Naive thymus-derived CD8-positive, alpha-beta T cell (primary cell): Measurements from ENCODE around the gene MASP2. TPM values are rescaled to one million over a fixed set of nuclear protein-coding genes. Genes with fewer than 3 reads are reported as not detected.
A peak's percentile ranks its signal among the peaks of the same experiment; 100 is the strongest.
"Not testable (repeated sequence)": the region's sequence is repeated elsewhere in the genome, so short reads cannot be mapped to it uniquely, and the experiment has no call there.

Experiments used
- ATAC-seq, 2 donors: fragments of 150-1000 bp; cut with Tn5 transposase in 1 of 2; sonication (Bioruptor Pico), chemical (Tn5 transposase) in 1 of 2; 1 replicate in 1 of 2; 2 replicates in 1 of 2; pipeline ENCODE4 v1.10.0; 2021; ENCODE audit warnings: mild to moderate bottlenecking in 2 of 2, moderate library complexity in 2 of 2
- POLR2A ChIA-PET: fragments of 350-600 bp; sonication (Branson Sonifier 250); formaldehyde crosslinking; loops from one replicate; lab custom pipeline; 2021; ENCODE audit warnings: antibody characterized with exemption; lab: Charles Lee
- DNase-seq, 10 donors: peaks; one replicate each; pipeline versions ENCODE4 v3.0.0 to v3.0.0-alpha.2; 2020 to 2022
- H3K27ac Mint-ChIP-seq, 10 donors: one replicate each; pipeline ENCODE4 v1.8.0; 2020 to 2022; ENCODE audit warnings: mild to moderate bottlenecking in 10 of 10, mixed read lengths in 10 of 10, moderate library complexity in 4 of 10, inconsistent platforms in 1 of 10
- H3K27me3 Mint-ChIP-seq, 5 donors: one replicate each; pipeline ENCODE4 v1.8.0; 2021 to 2022; ENCODE audit warnings: mixed read lengths in 5 of 5
- H3K36me3 Mint-ChIP-seq, 3 donors: one replicate each; pipeline ENCODE4 v1.8.0; 2020 to 2022; ENCODE audit warnings: mixed read lengths in 3 of 3, mild to moderate bottlenecking in 2 of 3, inconsistent platforms in 1 of 3
- H3K4me1 Mint-ChIP-seq, 4 donors: one replicate each; pipeline ENCODE4 v1.8.0; 2021 to 2022; ENCODE audit warnings: mixed read lengths in 4 of 4
- H3K4me3 Mint-ChIP-seq, 10 donors: one replicate each; pipeline ENCODE4 v1.8.0; 2020 to 2022; ENCODE audit warnings: mild to moderate bottlenecking in 10 of 10, mixed read lengths in 10 of 10, moderate library complexity in 6 of 10, inconsistent platforms in 1 of 10
- H3K9me3 Mint-ChIP-seq, 9 donors: one replicate each; pipeline ENCODE4 v1.8.0; 2020 to 2022; ENCODE audit warnings: mixed read lengths in 9 of 9, mild to moderate bottlenecking in 3 of 9, inconsistent platforms in 1 of 9, moderate library complexity in 1 of 9
- polyA plus RNA-seq, 3 donors: library from polyadenylated mRNA; unstranded; fragments of 300-500 nt; fragmentation: Illumina TruSeq; gene quantifications; one replicate each; pipeline ENCODE4 v1.2.3, GENCODE V29; 2021
- total RNA-seq, 8 experiments: library from RNA in 2 of 8; stranded (reverse) in 2 of 8; gene quantifications; one replicate each; pipeline ENCODE4 v1.2.3 and lab custom pipeline; 2021 to 2026

The MASP2 gene
- total and polyA plus RNA-seq, 5 experiments from 2014 or later, result 0.27 to 0.34 TPM; not detected in 3

DNA sequence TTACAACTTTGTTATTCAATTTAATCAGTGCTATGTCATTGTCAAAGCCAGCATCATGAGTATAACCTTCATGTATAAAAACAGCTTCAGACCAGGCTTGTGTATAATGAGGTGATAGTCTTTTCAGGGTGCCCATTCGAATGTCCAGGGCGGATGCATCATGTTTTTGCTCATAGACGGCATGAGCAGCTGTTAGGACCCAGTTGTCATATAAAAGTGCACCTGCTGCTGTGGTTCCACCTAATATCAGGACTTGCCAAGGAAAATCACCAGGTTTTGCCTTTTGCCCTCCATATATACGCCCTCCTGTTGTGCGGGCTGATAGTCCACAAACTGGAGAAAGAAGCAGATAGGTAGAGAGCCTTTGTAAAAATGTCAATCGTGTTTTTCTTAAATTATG, 19.7 kb downstream of the MASP2 start:
- DNase-seq (no peak), ATAC-seq (no peak)
- Mint-ChIP-seq H3K36me3 (peaks cover 7 to 70% (median 8%) of the 10 kb centered on the region in 3 donors), H3K27me3 (no peaks in the 10 kb centered on the region), H3K4me3 (no peak overlapping the region), H3K27ac (peak overlapping the region in 3 of 10 donors; percentile 6 to 48 (median 22)), H3K4me1 (peaks cover 9 to 29% (median 17%) of the 10 kb centered on the region in 4 donors), H3K9me3 (no peaks in the 10 kb centered on the region)
- POLR2A ChIA-PET, result no interaction called here

DNA sequence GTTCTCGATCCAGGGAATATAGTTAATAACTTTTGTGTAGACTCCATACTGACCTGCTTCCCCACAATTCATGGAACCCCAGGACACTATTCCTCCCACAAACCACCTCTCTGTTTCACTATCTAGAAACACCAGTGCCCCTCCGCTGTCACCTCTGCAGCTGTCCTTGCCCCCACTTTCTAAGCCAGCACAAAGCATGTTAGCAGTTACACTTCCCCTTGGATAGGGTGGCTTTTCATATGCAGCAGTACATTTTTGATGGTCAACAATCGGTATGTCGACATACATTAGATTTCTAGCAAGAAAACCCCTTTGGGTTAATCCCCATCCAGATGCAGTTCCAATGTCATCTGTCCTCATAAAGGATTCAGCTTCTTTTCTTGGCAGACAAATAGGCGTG, 20.1 kb downstream of the MASP2 start:
- POLR2A ChIA-PET, result no interaction called here
- Mint-ChIP-seq H3K27me3 (no peaks in the 10 kb centered on the region), H3K4me1 (peaks cover 11 to 33% (median 21%) of the 10 kb centered on the region in 4 donors), H3K4me3 (no peak overlapping the region), H3K27ac (peak overlapping the region in 4 of 10 donors; percentile 22 to 42 (median 30)), H3K36me3 (peaks cover 10 to 74% (median 12%) of the 10 kb centered on the region in 3 donors), H3K9me3 (no peaks in the 10 kb centered on the region)
- ATAC-seq, result peak in 1 of 2 donors; percentile 10
- DNase-seq, result no peak

DNA sequence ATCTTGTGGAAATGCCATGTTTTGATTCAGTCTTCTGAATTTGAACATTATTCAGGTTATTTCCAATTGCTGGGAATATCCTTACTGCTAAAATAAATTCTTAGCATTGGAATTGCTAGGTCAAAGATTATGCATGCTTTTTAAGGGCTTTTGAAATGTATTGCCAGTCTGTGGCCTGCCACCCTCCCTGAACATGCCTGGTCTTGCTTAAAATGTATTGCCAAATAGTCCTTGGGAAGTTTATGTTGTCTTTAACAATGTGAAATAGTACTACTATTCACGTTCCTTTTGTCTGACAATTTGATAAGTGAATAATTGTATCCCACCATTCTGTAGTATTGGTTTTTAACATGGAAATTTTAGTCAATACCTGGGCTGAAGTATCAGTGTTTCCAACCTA, 21.0 kb downstream of the MASP2 start:
- H3K27me3 Mint-ChIP-seq, result no peaks in the 10 kb centered on the region
- peaks cover 13 to 35% (median 24%) of the 10 kb centered on the region in 4 donors for H3K4me1 Mint-ChIP-seq
- POLR2A ChIA-PET, result no interaction called here
- H3K36me3 Mint-ChIP-seq, result peaks cover 11 to 83% (median 18%) of the 10 kb centered on the region in 3 donors
- H3K9me3 Mint-ChIP-seq, result no peaks in the 10 kb centered on the region
- peak overlapping the region in 2 of 10 donors; percentile 34 to 50 for H3K27ac Mint-ChIP-seq
- DNase-seq (no peak), ATAC-seq (no peak)
- H3K4me3 Mint-ChIP-seq, result no peak overlapping the region

DNA sequence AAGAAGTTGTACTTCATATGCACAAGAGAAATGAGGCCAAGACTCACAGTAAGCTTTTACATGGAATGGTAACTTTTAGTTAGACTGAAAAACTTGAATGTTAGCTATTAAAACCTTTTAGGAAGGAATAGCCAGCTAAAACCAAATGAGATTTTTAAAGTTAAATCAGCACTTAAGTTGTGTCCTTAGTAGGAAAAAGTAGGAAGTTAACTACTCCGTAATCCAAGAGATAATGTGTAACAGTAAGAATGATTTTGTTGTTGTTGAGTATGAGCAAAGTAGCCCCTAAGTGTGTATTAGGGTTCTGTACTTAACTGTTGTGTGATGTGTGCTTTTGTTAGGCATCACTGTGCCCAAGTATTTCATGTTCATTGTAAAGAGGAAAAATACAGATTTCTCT, 21.4 kb downstream of the MASP2 start:
- DNase-seq (no peak), ATAC-seq (no peak)
- Mint-ChIP-seq H3K4me3 (no peak overlapping the region), H3K4me1 (peaks cover 13 to 35% (median 22%) of the 10 kb centered on the region in 4 donors), H3K27me3 (no peaks in the 10 kb centered on the region), H3K36me3 (peaks cover 11 to 83% (median 18%) of the 10 kb centered on the region in 3 donors), H3K9me3 (no peaks in the 10 kb centered on the region), H3K27ac (peak overlapping the region in 1 of 10 donors; percentile 50)
- POLR2A ChIA-PET, result no interaction called here

DNA sequence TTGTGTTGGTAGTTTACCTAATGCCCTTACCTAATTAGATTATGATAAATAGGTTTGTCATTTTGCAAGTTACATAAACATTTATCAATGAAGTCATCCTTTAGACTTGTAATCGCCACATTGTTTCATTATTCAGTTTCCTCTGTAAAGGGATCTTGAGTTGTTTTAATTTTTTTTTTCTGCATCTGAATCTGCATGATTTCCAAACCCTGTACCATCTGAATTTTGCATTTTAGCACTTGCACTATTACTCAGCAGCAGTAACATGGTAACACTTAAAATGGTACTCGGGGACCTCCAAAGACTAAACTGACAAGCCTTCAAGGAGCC, 22.2 kb downstream of the MASP2 start:
- Mint-ChIP-seq H3K36me3 (peaks cover 11 to 86% (median 20%) of the 10 kb centered on the region in 3 donors), H3K4me3 (no peak overlapping the region), H3K27me3 (no peaks in the 10 kb centered on the region), H3K4me1 (peaks cover 13 to 35% (median 23%) of the 10 kb centered on the region in 4 donors), H3K27ac (peak overlapping the region in 3 of 10 donors; percentile 7 to 68 (median 31)), H3K9me3 (no peaks in the 10 kb centered on the region)
- POLR2A ChIA-PET, result interaction anchor here (0.7 kb wide), 1 partner anchor 12 kb away, joined by 3 read pairs; no protein-coding TSS in a partner anchor
- no peak for DNase-seq
- ATAC-seq, result no peak

DNA sequence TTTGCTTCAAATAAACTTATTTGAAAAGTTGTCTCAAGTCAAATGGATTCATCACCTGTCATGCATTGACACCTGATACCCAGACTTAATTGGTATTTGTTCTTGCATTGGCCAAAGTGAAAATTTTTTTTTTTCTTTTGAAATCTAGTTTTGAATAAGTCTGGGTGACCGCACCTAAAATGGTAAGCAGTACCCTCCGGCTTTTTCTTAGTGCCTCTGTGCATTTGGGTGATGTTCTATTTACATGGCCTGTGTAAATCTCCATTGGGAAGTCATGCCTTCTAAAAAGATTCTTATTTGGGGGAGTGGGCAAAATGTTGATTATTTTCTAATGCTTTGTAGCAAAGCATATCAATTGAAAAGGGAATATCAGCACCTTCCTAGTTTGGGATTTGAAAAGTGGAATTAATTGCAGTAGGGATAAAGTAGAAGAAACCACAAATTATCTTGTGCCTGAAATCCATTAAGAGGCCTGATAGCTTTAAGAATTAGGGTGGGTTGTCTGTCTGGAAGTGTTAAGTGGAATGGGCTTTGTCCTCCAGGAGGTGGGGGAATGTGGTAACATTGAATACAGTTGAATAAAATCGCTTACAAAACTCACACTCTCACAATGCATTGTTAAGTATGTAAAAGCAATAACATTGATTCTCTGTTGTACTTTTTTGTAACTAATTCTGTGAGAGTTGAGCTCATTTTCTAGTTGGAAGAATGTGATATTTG, 22.7 kb downstream of the MASP2 start:
- Mint-ChIP-seq H3K36me3 (peaks cover 11 to 87% (median 20%) of the 10 kb centered on the region in 3 donors), H3K4me1 (peaks cover 13 to 35% (median 24%) of the 10 kb centered on the region in 4 donors), H3K9me3 (no peaks in the 10 kb centered on the region), H3K27ac (peak overlapping the region in 5 of 10 donors; percentile 7 to 53 (median 31)), H3K4me3 (no peak overlapping the region), H3K27me3 (no peaks in the 10 kb centered on the region)
- ATAC-seq, result no peak
- DNase-seq, result no peak
- POLR2A ChIA-PET, result interaction anchor here (0.7 kb wide), 1 partner anchor 11 kb away, joined by 3 read pairs; no protein-coding TSS in a partner anchor

DNA sequence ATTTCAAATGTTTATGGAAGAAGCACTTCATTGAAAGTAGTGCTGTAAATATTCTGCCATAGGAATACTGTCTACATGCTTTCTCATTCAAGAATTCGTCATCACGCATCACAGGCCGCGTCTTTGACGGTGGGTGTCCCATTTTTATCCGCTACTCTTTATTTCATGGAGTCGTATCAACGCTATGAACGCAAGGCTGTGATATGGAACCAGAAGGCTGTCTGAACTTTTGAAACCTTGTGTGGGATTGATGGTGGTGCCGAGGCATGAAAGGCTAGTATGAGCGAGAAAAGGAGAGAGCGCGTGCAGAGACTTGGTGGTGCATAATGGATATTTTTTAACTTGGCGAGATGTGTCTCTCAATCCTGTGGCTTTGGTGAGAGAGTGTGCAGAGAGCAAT, 23.8 kb downstream of the MASP2 start:
- H3K27me3 Mint-ChIP-seq, result no peaks in the 10 kb centered on the region
- no peak overlapping the region for H3K4me3 Mint-ChIP-seq
- ATAC-seq, result no peak

DNA sequence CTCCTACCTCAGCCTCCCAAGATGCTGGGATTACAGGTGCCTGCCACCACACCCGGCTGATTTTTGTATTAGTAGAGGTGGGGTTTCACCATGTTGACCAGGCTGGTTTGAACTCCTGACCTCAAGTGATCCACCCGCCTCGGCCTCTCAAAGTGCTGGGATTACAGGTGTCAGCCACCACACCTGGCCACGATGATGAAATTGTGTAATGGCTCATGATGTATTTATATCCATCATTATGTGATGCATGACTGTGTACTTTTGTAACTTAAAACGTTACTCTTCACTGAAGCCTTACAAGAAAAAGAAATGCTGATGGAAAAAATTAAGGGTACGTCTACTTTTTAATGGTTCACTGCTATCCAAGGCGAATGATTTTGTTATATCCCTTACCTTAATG, 27.1 kb downstream of the MASP2 start:
- Mint-ChIP-seq H3K36me3 (peaks cover 11 to 96% (median 31%) of the 10 kb centered on the region in 3 donors), H3K27ac (no peak overlapping the region), H3K27me3 (no peaks in the 10 kb centered on the region), H3K9me3 (no peaks in the 10 kb centered on the region), H3K4me1 (peaks cover 19 to 58% (median 38%) of the 10 kb centered on the region in 4 donors), H3K4me3 (no peak overlapping the region)
- POLR2A ChIA-PET, result interaction anchor here (0.7 to 1.0 kb wide), 2 partner anchors 8 to 15 kb away, joined by 3 to 5 read pairs; partner anchors contain the start of gene TARDBP
- no peak for ATAC-seq
- no peak for DNase-seq

More for the DNA sequence above, 23.8 kb downstream of the MASP2 start:
- H3K36me3 Mint-ChIP-seq, result peaks cover 11 to 98% (median 25%) of the 10 kb centered on the region in 3 donors
- peak overlapping the region in 2 of 10 donors; percentile 0 to 39 for H3K27ac Mint-ChIP-seq
- POLR2A ChIA-PET, result no interaction called here
- peaks cover 18 to 41% (median 31%) of the 10 kb centered on the region in 4 donors for H3K4me1 Mint-ChIP-seq
- H3K9me3 Mint-ChIP-seq, result no peaks in the 10 kb centered on the region
- no peak for DNase-seq

DNA sequence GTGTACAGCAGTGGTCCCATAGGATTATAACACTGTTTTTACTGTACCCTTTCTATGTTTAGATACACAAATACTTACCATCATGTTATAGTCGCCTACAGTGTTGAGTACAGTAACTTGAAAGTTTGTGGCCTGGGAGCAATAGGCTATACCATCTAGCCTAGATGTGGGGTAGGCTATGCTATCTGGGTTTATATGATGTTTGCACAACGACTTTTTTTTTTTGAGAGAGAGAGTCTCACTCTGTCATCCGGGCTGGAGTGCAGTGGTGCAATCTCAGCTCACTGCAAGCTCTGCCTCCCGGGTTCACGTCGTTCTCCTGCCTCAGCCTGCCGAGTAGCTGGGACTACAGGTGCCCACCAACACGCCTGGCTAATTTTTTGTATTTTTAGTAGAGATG, 27.7 kb downstream of the MASP2 start:
- ATAC-seq, DNase-seq, H3K4me3 Mint-ChIP-seq, H3K27me3 Mint-ChIP-seq, POLR2A ChIA-PET, H3K9me3 Mint-ChIP-seq, H3K27ac Mint-ChIP-seq: not testable (repeated sequence)
- peaks cover 11 to 96% (median 36%) of the 10 kb centered on the region in 3 donors for H3K36me3 Mint-ChIP-seq
- H3K4me1 Mint-ChIP-seq, result peaks cover 18 to 60% (median 43%) of the 10 kb centered on the region in 4 donors

DNA sequence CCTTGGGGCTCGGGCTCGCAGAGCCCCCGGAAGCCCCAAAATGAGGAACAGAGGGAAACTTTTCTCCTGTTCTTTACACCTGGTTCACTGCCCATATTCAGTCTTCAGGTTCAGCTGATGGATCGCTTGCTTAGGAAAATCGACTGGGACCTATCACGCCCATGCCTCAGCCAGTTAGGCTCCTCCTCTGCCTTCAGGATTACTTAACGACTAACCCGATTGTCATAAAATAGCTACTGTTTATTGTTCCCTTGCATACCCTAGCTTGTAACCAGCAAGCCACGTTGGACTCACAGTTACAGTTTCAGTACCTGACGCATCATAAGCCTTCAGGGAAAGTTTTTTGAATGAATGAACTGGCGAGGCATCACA, 33.9 kb downstream of the MASP2 start:
- ATAC-seq (no peak), DNase-seq (no peak)
- no peaks in the 10 kb centered on the region for H3K27me3 Mint-ChIP-seq
- H3K36me3 Mint-ChIP-seq, result peaks cover 0 to 50% (median 20%) of the 10 kb centered on the region in 3 donors
- peaks cover 6 to 45% (median 38%) of the 10 kb centered on the region in 4 donors for H3K4me1 Mint-ChIP-seq
- peak overlapping the region; percentile 84 to 96 (median 90) for H3K4me3 Mint-ChIP-seq
- POLR2A ChIA-PET, result interaction anchor here (0.6 to 2.3 kb wide), 8 partner anchors 11 to 519 kb away, joined by 3 to 21 read pairs (median 3); partner anchors contain the start of genes EXOSC10, MTOR and SRM
- peak overlapping the region; percentile 88 to 98 (median 94) for H3K27ac Mint-ChIP-seq
- H3K9me3 Mint-ChIP-seq, result no peaks in the 10 kb centered on the region

DNA sequence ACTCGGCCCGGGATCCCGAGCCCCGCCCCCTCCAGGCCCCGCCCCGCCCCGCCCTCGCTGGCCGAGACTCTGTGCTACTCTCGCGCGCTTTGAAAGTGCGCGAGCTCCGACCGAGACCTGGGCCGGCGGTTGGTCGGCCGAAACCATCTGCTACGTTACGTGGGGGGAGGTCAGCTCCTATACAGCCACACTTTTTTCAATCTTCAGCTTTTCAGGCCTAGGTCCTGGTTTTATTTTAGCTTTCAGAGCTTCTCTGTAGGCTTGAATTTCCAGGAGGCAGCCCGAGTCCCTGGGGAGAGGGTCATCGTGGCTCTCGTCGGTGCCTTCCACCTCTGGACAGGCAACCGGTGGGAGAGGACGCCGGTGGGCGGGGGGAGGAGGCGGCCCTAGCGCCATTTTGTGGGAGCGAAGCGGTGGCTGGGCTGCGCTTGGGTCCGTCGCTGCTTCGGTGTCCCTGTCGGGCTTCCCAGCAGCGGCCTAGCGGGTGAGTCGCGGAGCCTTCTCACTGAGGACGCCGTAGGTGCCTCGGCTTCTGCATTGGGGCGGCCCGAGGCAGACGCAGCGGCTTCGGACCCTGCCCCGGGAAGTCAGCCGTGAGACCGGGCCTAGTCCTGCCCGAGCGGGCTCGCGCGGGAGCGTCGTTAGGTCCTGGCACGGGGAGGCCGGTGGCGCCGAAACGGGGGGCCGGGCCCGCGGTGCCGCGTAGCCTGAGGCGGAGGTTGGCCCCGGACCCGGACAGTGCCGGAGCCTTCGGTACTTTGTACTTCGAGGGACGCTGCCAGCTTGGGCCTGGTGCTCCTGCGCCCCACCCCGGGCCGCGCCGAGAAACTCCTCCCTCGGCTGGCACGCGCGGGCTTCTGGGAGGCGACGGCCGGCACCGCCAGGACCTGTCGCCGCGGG, 34.5 kb downstream of the MASP2 start, which contains the start of gene TARDBP:
TARDBP (plus strand) TSS at position 395 of the 900 bp plus-strand sequence. CDS start 1,074 bp downstream, outside the sequence.
- POLR2A ChIA-PET, result interaction anchor here (0.6 to 2.3 kb wide), 15 partner anchors 8 to 896 kb away, joined by 3 to 21 read pairs (median 3); partner anchors contain the start of genes EXOSC10, MTOR, SRM and UBIAD1
- peaks cover 0 to 44% (median 20%) of the 10 kb centered on the region in 3 donors for H3K36me3 Mint-ChIP-seq
- peak within 1 kb of the TSS; percentile 96 to 99 (median 98) for H3K27ac Mint-ChIP-seq
- peak; percentile 88 to 89 for ATAC-seq
- H3K27me3 Mint-ChIP-seq, result no peaks in the 10 kb centered on the region
- no peaks in the 10 kb centered on the region for H3K9me3 Mint-ChIP-seq
- peak within 1 kb of the TSS; percentile 84 to 96 (median 90) for H3K4me3 Mint-ChIP-seq
- DNase-seq, result peak; percentile 81 to 99 (median 90)
- peaks cover 6 to 43% (median 36%) of the 10 kb centered on the region in 4 donors for H3K4me1 Mint-ChIP-seq

DNA sequence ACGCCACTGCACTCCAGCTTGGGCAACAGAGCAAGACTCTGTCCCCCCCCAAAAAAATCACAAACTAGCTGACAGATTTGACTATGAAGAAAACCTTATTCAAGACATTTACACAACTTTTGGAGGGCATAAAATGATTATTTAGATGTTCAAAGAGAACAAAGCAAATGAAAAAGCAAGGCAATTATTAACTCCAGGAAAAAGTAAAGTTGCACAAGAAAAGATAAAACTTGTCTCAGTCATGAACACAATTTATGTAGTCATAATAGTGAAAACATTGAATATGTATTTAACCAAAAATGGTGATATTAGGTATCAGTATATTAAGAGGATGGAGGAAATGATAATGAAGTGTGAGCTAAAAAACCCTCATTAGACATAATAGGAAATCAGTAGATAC, 46.5 kb downstream of the MASP2 start:
- Mint-ChIP-seq H3K4me3 (no peak overlapping the region), H3K9me3 (peaks cover 0 to 23% (median 4%) of the 10 kb centered on the region in 9 donors), H3K27ac (no peak overlapping the region), H3K36me3 (peaks cover 0 to 12% (median 0%) of the 10 kb centered on the region in 3 donors), H3K27me3 (no peaks in the 10 kb centered on the region), H3K4me1 (no peaks in the 10 kb centered on the region)
- POLR2A ChIA-PET, result interaction anchor here (0.7 kb wide), 1 partner anchor 9 kb away, joined by 5 read pairs; no protein-coding TSS in a partner anchor
- ATAC-seq, result no peak
- DNase-seq, result no peak
